Measurements from ENCODE around the gene AATK.

AATK gene

GRCh38 chr17:81073967-81074839 is 91.8 kb downstream of the AATK start:
- Histone ChIP-seq H3K79me1 (ENCODE audit: low read length) (no peaks in the 10 kb centered on the region), H3K56ac (ENCODE audit: low read length) (no peak overlapping the region), H3K4me3 (ENCODE audit: low read length) (no peak overlapping the region), H4K5ac (ENCODE audit: low read length) (no peak overlapping the region), H3K4me1 (ENCODE audit: control insufficient read depth, low read depth, low read length) (no peaks in the 10 kb centered on the region), H2BK5ac (ENCODE audit: low read length) (no peak overlapping the region), H3K27ac (ENCODE audit: low read depth, low read length) (no peak overlapping the region), H4K8ac (ENCODE audit: low read depth, low read length) (no peak overlapping the region), H3K18ac (ENCODE audit: low read length) (no peak overlapping the region), H2BK15ac (replicated peaks; ENCODE audit: low read depth) (no peak overlapping the region), H3K36me3 (ENCODE audit: control insufficient read depth, insufficient read depth, low read length) (no peaks in the 10 kb centered on the region), H2BK120ac (ENCODE audit: low read depth, low read length) (no peak overlapping the region), H3K79me2 (ENCODE audit: control insufficient read depth, insufficient read depth, low read length) (no peaks in the 10 kb centered on the region), H3K9ac (ENCODE audit: low read length) (no peak overlapping the region), H3K27me3 (ENCODE audit: insufficient read depth, low read length, poor library complexity) (no peaks in the 10 kb centered on the region), H3K4me2 (ENCODE audit: low read length) (no peak overlapping the region), H2AK5ac (ENCODE audit: low read length) (no peak overlapping the region), H3K23ac (ENCODE audit: low read length) (no peak overlapping the region), H3K4ac (ENCODE audit: low read depth, low read length) (no peak overlapping the region)
- no peak for DNase-seq
- no CpG with 5 or more reads among the region's 42 CpGs for WGBS (ENCODE audit: extremely low coverage, insufficient coverage, low lambda C conversion rate)

DNA sequence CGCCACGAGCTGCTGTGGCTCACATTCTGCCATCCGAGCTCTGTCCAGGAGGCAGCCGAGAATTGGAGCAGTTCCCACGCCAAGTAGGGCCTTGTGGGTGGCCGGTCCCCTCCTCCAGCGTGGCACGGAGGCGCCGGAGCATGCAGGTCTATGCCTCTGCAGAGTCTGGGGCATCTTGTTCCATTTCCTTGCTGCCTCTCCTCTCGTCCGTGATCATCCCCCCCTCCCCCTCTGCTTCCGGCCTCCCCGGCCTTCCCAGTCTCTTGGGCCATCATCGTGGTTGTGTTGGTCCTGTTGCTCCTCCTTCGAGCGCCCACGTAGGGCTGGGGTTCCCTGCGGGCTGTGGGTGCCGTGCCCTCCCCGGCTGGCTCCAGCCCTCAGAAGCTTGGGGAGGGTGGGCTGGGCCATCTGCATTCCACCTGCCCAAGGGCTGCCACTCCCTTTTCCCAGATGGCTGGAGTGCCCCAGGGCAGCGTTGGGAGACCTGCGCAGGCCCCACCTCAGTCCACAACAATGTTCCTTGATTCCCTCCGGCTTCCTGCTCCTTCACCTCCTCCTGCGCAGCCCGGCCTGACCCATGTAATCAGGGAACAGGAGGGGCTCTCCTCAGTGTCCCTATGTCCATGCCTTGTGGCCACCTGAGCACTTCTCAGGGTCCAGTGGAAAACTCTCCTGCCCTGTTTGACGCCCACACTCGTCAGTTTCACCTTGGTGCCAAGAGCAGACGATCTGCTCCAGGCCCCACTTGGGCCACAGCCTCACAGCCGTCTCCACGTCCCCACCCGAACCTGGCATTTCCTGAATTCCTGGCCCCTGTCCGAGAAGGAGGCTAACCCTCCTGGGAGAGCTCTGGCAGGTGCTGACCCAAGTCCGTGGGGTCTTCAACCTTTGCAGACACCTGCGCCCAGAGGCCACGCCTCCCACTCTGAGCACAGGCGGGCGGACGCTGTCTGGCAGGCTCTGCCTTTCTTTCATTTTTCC is 94.0 kb downstream of the AATK start:
- Histone ChIP-seq H3K4me1 (ENCODE audit: control insufficient read depth, low read depth, low read length) (no peaks in the 10 kb centered on the region), H3K56ac (ENCODE audit: low read length) (no peak overlapping the region), H3K79me1 (ENCODE audit: low read length) (no peaks in the 10 kb centered on the region), H3K9ac (ENCODE audit: low read length) (no peak overlapping the region), H3K4me2 (ENCODE audit: low read length) (no peak overlapping the region), H2BK15ac (replicated peaks; ENCODE audit: low read depth) (no peak overlapping the region), H3K4me3 (ENCODE audit: low read length) (no peak overlapping the region), H4K8ac (ENCODE audit: low read depth, low read length) (no peak overlapping the region), H3K4ac (ENCODE audit: low read depth, low read length) (no peak overlapping the region), H2BK120ac (ENCODE audit: low read depth, low read length) (no peak overlapping the region), H3K79me2 (ENCODE audit: control insufficient read depth, insufficient read depth, low read length) (no peaks in the 10 kb centered on the region), H3K36me3 (ENCODE audit: control insufficient read depth, insufficient read depth, low read length) (no peaks in the 10 kb centered on the region), H3K27ac (ENCODE audit: low read depth, low read length) (no peak overlapping the region), H4K5ac (ENCODE audit: low read length) (no peak overlapping the region), H3K27me3 (ENCODE audit: insufficient read depth, low read length, poor library complexity) (no peaks in the 10 kb centered on the region), H2BK5ac (ENCODE audit: low read length) (no peak overlapping the region), H2AK5ac (ENCODE audit: low read length) (no peak overlapping the region), H3K18ac (ENCODE audit: low read length) (no peak overlapping the region), H3K23ac (ENCODE audit: low read length) (no peak overlapping the region)
- DNase-seq: no peak
- WGBS (ENCODE audit: extremely low coverage, insufficient coverage, low lambda C conversion rate): no CpG with 5 or more reads among the region's 39 CpGs

DNA sequence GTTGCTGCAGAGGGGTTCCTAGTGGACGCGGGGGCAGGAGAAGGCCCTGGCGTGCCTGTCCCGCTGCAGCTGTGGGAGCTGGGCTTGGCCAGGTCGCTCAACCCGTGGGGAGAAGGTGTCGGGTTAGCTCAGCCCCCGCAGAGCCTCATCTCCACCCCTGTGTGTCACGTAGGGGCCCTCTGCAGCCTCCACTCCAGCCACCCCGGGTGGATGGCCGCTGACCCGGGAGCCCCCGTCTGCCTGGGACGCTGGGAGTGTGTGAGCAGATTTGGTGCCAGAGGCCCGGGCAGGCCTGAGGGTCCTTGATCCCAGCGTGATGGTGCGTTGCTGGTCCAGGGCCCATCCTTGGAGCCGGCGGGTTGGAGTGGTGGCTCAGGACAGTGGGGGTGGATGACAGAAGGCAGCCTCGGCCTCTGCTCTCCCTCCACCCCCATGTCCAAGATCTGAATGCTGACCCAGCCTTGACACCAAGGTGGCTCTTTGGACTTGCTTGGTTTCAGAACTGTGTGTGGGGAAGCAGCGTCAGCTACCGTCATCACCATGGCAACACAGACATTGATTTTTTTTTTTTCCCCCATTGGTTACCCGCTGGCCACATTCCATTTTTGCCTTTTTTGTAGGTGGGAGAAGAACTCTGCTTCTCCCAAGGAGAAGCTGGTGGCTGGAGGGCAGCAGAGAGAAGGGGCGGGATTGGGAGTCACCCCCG is 95.3 kb downstream of the AATK start:
- WGBS (ENCODE audit: extremely low coverage, insufficient coverage, low lambda C conversion rate): no CpG with 5 or more reads among the region's 25 CpGs
- H4K8ac ChIP-seq (ENCODE audit: low read depth, low read length): no peak overlapping the region

GRCh38 chr17:81069135-81069645 is 96.8 kb downstream of the AATK start:
- Histone ChIP-seq H3K4me2 (ENCODE audit: low read length) (no peak overlapping the region), H3K79me1 (ENCODE audit: low read length) (no peaks in the 10 kb centered on the region), H2BK15ac (replicated peaks; ENCODE audit: low read depth) (no peak overlapping the region), H3K79me2 (ENCODE audit: control insufficient read depth, insufficient read depth, low read length) (no peaks in the 10 kb centered on the region), H3K23ac (ENCODE audit: low read length) (no peak overlapping the region), H3K27ac (ENCODE audit: low read depth, low read length) (no peak overlapping the region), H3K27me3 (ENCODE audit: insufficient read depth, low read length, poor library complexity) (no peaks in the 10 kb centered on the region), H2BK120ac (ENCODE audit: low read depth, low read length) (no peak overlapping the region), H2AK5ac (ENCODE audit: low read length) (no peak overlapping the region), H3K36me3 (ENCODE audit: control insufficient read depth, insufficient read depth, low read length) (no peaks in the 10 kb centered on the region), H3K9ac (ENCODE audit: low read length) (no peak overlapping the region), H3K4me3 (ENCODE audit: low read length) (no peak overlapping the region), H4K8ac (ENCODE audit: low read depth, low read length) (no peak overlapping the region), H3K18ac (ENCODE audit: low read length) (no peak overlapping the region), H2BK5ac (ENCODE audit: low read length) (no peak overlapping the region), H3K4me1 (ENCODE audit: control insufficient read depth, low read depth, low read length) (no peaks in the 10 kb centered on the region), H3K4ac (ENCODE audit: low read depth, low read length) (no peak overlapping the region), H4K5ac (ENCODE audit: low read length) (no peak overlapping the region), H3K56ac (ENCODE audit: low read length) (no peak overlapping the region)
- WGBS (ENCODE audit: extremely low coverage, insufficient coverage, low lambda C conversion rate): no CpG with 5 or more reads among the region's 23 CpGs
- DNase-seq: no peak

More for the DNA sequence above, 95.3 kb downstream of the AATK start:
- H3K4me2 ChIP-seq (ENCODE audit: low read length): no peak overlapping the region
- no peaks in the 10 kb centered on the region for H3K79me2 ChIP-seq (ENCODE audit: control insufficient read depth, insufficient read depth, low read length)
- no peaks in the 10 kb centered on the region for H3K4me1 ChIP-seq (ENCODE audit: control insufficient read depth, low read depth, low read length)
- no peak overlapping the region for H2AK5ac ChIP-seq (ENCODE audit: low read length)
- no peak overlapping the region for H3K4me3 ChIP-seq (ENCODE audit: low read length)
- H3K27ac ChIP-seq (ENCODE audit: low read depth, low read length): no peak overlapping the region
- H2BK120ac ChIP-seq (ENCODE audit: low read depth, low read length): no peak overlapping the region
- H3K27me3 ChIP-seq (ENCODE audit: insufficient read depth, low read length, poor library complexity): no peaks in the 10 kb centered on the region
- H3K56ac ChIP-seq (ENCODE audit: low read length): no peak overlapping the region
- H4K5ac ChIP-seq (ENCODE audit: low read length): no peak overlapping the region
- H3K79me1 ChIP-seq (ENCODE audit: low read length): no peaks in the 10 kb centered on the region
- H3K4ac ChIP-seq (ENCODE audit: low read depth, low read length): no peak overlapping the region
- DNase-seq: no peak
- no peak overlapping the region for H2BK5ac ChIP-seq (ENCODE audit: low read length)
- H3K9ac ChIP-seq (ENCODE audit: low read length): no peak overlapping the region
- no peak overlapping the region for H3K18ac ChIP-seq (ENCODE audit: low read length)
- no peak overlapping the region for H2BK15ac ChIP-seq (replicated peaks; ENCODE audit: low read depth)
- H3K36me3 ChIP-seq (ENCODE audit: control insufficient read depth, insufficient read depth, low read length): no peaks in the 10 kb centered on the region
- H3K23ac ChIP-seq (ENCODE audit: low read length): no peak overlapping the region

- no peak for DNase-seq
- H2BK15ac ChIP-seq (replicated peaks; ENCODE audit: low read depth): no peak overlapping the region
- WGBS (ENCODE audit: extremely low coverage, insufficient coverage, low lambda C conversion rate): no CpG with 5 or more reads among the region's 26 CpGs
- H3K9ac ChIP-seq (ENCODE audit: low read length): no peak overlapping the region
- no peak overlapping the region for H3K23ac ChIP-seq (ENCODE audit: low read length)
- H3K36me3 ChIP-seq (ENCODE audit: control insufficient read depth, insufficient read depth, low read length): no peaks in the 10 kb centered on the region
- H3K56ac ChIP-seq (ENCODE audit: low read length): no peak overlapping the region
- H3K4me2 ChIP-seq (ENCODE audit: low read length): no peak overlapping the region
- H3K4me1 ChIP-seq (ENCODE audit: control insufficient read depth, low read depth, low read length): no peaks in the 10 kb centered on the region
- no peak overlapping the region for H4K8ac ChIP-seq (ENCODE audit: low read depth, low read length)
- H3K4ac ChIP-seq (ENCODE audit: low read depth, low read length): no peak overlapping the region
- no peak overlapping the region for H2BK5ac ChIP-seq (ENCODE audit: low read length)
- H3K79me1 ChIP-seq (ENCODE audit: low read length): no peaks in the 10 kb centered on the region
- no peak overlapping the region for H3K27ac ChIP-seq (ENCODE audit: low read depth, low read length)
- no peak overlapping the region for H2BK120ac ChIP-seq (ENCODE audit: low read depth, low read length)
- H3K18ac ChIP-seq (ENCODE audit: low read length): no peak overlapping the region
- H2AK5ac ChIP-seq (ENCODE audit: low read length): no peak overlapping the region
- H4K5ac ChIP-seq (ENCODE audit: low read length): no peak overlapping the region
- H3K27me3 ChIP-seq (ENCODE audit: insufficient read depth, low read length, poor library complexity): no peaks in the 10 kb centered on the region
- H3K4me3 ChIP-seq (ENCODE audit: low read length): no peak overlapping the region
- H3K79me2 ChIP-seq (ENCODE audit: control insufficient read depth, insufficient read depth, low read length): no peaks in the 10 kb centered on the region
Observed at GRCh38 chr17:81068411-81069134, 97.4 kb downstream of the AATK start.

Measured in mesendoderm (in vitro differentiated cells).